ENCODE data around the gene CALU. TPM values are rescaled to one million over a fixed set of nuclear protein-coding genes. Genes with fewer than 3 reads are reported as not detected.

The CALU gene
- total RNA-seq, 1 experiment from 2014 or later, result 168 TPM

- H3K9me3 Mint-ChIP-seq, result no peaks in the 10 kb centered on the region
- Histone ChIP-seq H3K27ac (ENCODE audit: insufficient read length, low read depth, low read length) (no peak overlapping the region), H3K23ac (ENCODE audit: insufficient read length, low read depth, low read length) (no peak overlapping the region), H4K20me1 (ENCODE audit: control insufficient read depth, insufficient read depth, insufficient read length) (no peaks in the 10 kb centered on the region), H2AK5ac (ENCODE audit: insufficient read length, low read length) (no peak overlapping the region), H3K18ac (ENCODE audit: insufficient read length, low read depth, low read length) (no peak overlapping the region), H3K79me1 (ENCODE audit: insufficient read depth, low read depth, low read length, poor library complexity, severe bottlenecking) (peaks cover 3% of the 10 kb centered on the region), H2BK15ac (ENCODE audit: low read depth, low read length) (no peak overlapping the region), H4K91ac (ENCODE audit: insufficient read length, low read depth, low read length) (no peak overlapping the region), H3K9me3 (ENCODE audit: control insufficient read depth, low read depth, low read length) (no peaks in the 10 kb centered on the region), H3K4me1 (ENCODE audit: insufficient read depth, low read length) (no peaks in the 10 kb centered on the region; the same call in 1 of the 2 replicates), H3K56ac (ENCODE audit: insufficient read length, low read depth, low read length) (no peak overlapping the region), H3T11ph (ENCODE audit: low read length) (no peak overlapping the region), H3K14ac (ENCODE audit: insufficient read depth, low read length) (no peak overlapping the region), H4K5ac (ENCODE audit: insufficient read length, low read depth, low read length) (no peak overlapping the region), H2BK120ac (ENCODE audit: low read depth, low read length, poor library complexity, severe bottlenecking) (no peak overlapping the region), H4K8ac (replicated peaks; ENCODE audit: insufficient read length, low read depth, low read length) (no peak overlapping the region), H2AFZ (ENCODE audit: low read length) (no peak overlapping the region), H3K4me2 (ENCODE audit: insufficient read depth, insufficient read length, low read length) (no peak overlapping the region), H3K4ac (ENCODE audit: low read depth, low read length) (no peak overlapping the region), H3K23me2 (ENCODE audit: insufficient read length, low read depth, low read length, poor library complexity, severe bottlenecking) (peaks cover 8% of the 10 kb centered on the region), H3K79me2 (ENCODE audit: insufficient read depth, low read length) (peaks cover 24% of the 10 kb centered on the region), H2BK20ac (ENCODE audit: low read depth, low read length, poor library complexity, severe bottlenecking) (no peak overlapping the region), H2BK5ac (ENCODE audit: insufficient read length, low read length) (no peak overlapping the region), H3K9ac (ENCODE audit: extremely low read depth, insufficient read length, low read length) (no peak overlapping the region), H2BK12ac (ENCODE audit: insufficient read length, low read depth, low read length) (no peak overlapping the region), H3K27me3 (ENCODE audit: insufficient read depth, low read length) (no peaks in the 10 kb centered on the region)
- H3K27me3 Mint-ChIP-seq (ENCODE audit: low read depth), result peaks cover 7% of the 10 kb centered on the region
- DNase-seq, result no peak
- WGBS (ENCODE audit: extremely low coverage, insufficient read length, low lambda C conversion rate), result no CpG with 5 or more reads among the region's 4 CpGs
- no peak overlapping the region for H3K27ac Mint-ChIP-seq
- no peak overlapping the region for H3K4me3 Mint-ChIP-seq
- H3K4me1 Mint-ChIP-seq, result peaks cover 23 to 29% of the 10 kb centered on the region in 2 experiments
- no peaks in the 10 kb centered on the region for H3K36me3 Mint-ChIP-seq (ENCODE audit: insufficient read depth in 1 of 3, low read depth in 3 of 3)
- TF ChIP-seq CTCF (conservative IDR thresholded peaks at IDR 0.05), result no peak
Measured at GRCh38 chr7:128737441-128737840, 1.7 kb upstream of the CALU start.

Measured in H9 (cell line).